ENCODE measurements around the gene ERC2. TPM values are rescaled to one million over a fixed set of nuclear protein-coding genes. Genes with fewer than 3 reads are reported as not detected.

Gene ERC2
- total and polyA plus RNA-seq, 2 of the 8 experiments (the other 6 are each of a cell fraction or from before 2014, with no cell fraction given) = 16.4 to 22.8 TPM

DNA sequence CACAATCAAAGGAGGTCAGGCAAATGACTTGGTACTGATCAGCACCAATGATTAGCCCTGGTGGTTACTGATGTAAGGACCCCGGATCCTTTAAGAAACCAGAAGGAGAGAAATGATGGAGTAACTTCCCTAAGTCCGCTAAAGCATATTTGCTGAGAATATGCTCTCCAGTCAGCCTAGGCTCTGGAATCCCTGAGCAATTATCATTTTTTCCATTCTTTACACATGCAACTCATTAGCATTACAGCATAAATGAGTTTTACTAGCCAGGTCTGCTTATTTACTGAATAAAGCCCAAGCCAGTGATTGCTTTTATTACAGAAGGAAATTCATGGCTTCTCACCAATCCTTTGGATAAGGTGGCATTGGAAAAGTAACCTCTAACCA, 842.0 kb downstream of the ERC2 start (continued):
- TF ChIP-seq CEBPB (IDR thresholded peaks at IDR 0.05; ENCODE audit: low read depth, low read length) = no peak

All from H1 (cell line).